NB4 (cell line): ENCODE data around the gene NADK2.
A peak's percentile ranks its signal among the peaks of the same experiment; 100 is the strongest.

Source experiments
- DNase-seq: peaks from one replicate; pipeline ENCODE4 v3.0.0; 2010; ENCODE audit warnings: low read depth
- H3K4me3 ChIP-seq: one replicate; pipeline ENCODE4 v1.5.1; 2011; ENCODE audit warnings: mild to moderate bottlenecking, low read depth, low read length, moderate library complexity
- MAX ChIP-seq: IDR thresholded peaks from 2 replicates; pipeline ENCODE4 v1.6.1; 2011; ENCODE audit warnings: low read depth, low read length
- MYC ChIP-seq: IDR thresholded peaks from 2 replicates; pipeline ENCODE4 v1.6.1; 2011; ENCODE audit warnings: low read depth, low read length
- POLR2A ChIP-seq: IDR thresholded peaks from 2 replicates; pipeline ENCODE4 v1.6.1; 2011; ENCODE audit warnings: mild to moderate bottlenecking; ENCODE audit not compliant: insufficient read length; ENCODE audit errors: extremely low read depth
- TF ChIP-seq, protein P1 (sequence below): IDR thresholded peaks from one replicate; pipeline ENCODE4 v1.5.1; 2012; ENCODE audit warnings: low read depth, low read length

The NADK2 gene

DNA sequence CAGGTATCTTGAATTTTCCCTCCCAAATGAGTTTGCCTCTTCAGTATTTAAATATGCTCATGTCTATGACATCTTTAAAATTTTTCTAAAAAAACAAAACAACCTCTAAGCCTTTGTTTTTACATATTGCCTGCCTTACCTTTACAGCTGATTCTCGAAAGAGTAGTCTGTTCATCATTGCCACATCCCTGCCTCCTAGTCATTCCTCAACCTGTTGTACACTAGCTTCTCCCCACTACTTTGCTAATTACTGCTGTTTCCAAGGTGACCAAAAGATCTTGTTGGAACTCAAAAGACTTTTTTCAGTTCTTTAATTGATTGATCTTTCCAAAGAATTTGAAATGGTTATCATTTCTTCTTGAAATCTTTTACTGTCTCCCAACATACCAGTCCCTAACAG is 1.9 kb upstream of the NADK2 start:
- TF ChIP-seq, protein P1, sequence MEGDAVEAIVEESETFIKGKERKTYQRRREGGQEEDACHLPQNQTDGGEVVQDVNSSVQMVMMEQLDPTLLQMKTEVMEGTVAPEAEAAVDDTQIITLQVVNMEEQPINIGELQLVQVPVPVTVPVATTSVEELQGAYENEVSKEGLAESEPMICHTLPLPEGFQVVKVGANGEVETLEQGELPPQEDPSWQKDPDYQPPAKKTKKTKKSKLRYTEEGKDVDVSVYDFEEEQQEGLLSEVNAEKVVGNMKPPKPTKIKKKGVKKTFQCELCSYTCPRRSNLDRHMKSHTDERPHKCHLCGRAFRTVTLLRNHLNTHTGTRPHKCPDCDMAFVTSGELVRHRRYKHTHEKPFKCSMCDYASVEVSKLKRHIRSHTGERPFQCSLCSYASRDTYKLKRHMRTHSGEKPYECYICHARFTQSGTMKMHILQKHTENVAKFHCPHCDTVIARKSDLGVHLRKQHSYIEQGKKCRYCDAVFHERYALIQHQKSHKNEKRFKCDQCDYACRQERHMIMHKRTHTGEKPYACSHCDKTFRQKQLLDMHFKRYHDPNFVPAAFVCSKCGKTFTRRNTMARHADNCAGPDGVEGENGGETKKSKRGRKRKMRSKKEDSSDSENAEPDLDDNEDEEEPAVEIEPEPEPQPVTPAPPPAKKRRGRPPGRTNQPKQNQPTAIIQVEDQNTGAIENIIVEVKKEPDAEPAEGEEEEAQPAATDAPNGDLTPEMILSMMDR, result no peak
- no peak for DNase-seq
- H3K4me3 ChIP-seq, result no peak overlapping the region

GRCh38 chr5:36242534-36243485 is 1.1 kb upstream of the NADK2 start:
- DNase-seq, result peak; percentile 23
- H3K4me3 ChIP-seq, result peak overlapping the region; percentile 21
- TF ChIP-seq POLR2A (no peak), MYC (no peak), MAX (no peak)
- TF ChIP-seq, protein P1, result no peak

GRCh38 chr5:36240779-36241630 is 720 bp downstream of the NADK2 start:
- peak; percentile 63 for TF ChIP-seq MYC
- TF ChIP-seq, protein P1, result no peak
- peak; percentile 52 for TF ChIP-seq POLR2A
- TF ChIP-seq MAX, result peak; percentile 40; the same call in 1 of the 2 replicates
- peak; percentile 82 for DNase-seq
- peak overlapping the region; percentile 82 for H3K4me3 ChIP-seq

DNA sequence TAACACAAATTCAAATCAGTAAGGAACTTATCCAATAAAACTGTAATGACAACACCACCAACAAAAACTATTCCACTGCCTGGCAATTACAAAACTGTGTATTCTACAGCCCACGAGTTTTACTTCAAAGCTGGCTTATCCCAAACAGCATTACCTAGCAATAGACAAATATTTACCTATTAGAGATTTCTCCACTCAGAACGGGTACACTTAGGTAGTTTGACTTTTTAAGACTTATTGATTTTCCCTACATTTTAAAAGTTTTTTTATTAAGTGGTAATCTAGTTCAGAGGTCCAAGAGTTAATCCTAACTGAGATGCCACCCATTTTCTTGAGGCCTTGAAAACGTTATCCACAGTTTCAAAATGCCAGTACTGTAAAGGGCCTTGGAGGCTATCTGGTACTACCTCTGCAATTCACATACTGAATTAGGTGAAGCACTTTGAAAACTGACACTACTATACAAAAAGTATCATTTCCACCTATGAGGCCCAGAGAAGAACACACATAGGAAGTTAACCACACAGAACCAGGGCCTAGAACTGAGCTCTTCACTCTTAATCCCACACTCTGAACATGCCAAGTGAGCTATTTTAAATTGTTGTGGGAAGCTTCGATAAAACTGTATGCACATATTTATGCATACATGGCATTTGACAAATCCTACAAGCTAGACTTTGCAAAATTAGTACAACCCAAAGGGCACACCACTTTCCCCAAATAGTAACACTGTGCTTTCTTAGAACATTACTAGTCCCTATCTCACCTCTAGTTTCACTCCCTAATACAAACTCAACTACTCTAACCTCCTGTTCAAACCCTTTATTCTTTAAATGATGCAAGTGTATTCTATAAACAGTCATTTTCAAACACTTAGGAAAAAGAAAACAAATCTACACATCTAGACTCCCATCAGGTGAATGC is 2.1 kb downstream of the NADK2 start:
- H3K4me3 ChIP-seq, result peak overlapping the region; percentile 82
- TF ChIP-seq, protein P1, result no peak
- no peak for TF ChIP-seq MYC
- TF ChIP-seq MAX, result no peak
- no peak for TF ChIP-seq POLR2A
- peak; percentile 9 for DNase-seq

GRCh38 chr5:36238502-36239295 is 3.0 kb downstream of the NADK2 start:
- TF ChIP-seq, protein P1, result no peak
- DNase-seq, result no peak
- H3K4me3 ChIP-seq, result no peak overlapping the region
